Skeletal muscle cell (primary cell): Measurements from ENCODE around the gene PADI2.
A peak's percentile ranks its signal among the peaks of the same experiment; 100 is the strongest.
"Not testable (repeated sequence)": the region's sequence is repeated elsewhere in the genome, so short reads cannot be mapped to it uniquely, and the experiment has no call there.

Experiments
- DNase-seq: peaks from one replicate; pipeline ENCODE4 v3.0.0-alpha.2; 2010; ENCODE audit warnings: low read depth
- H3K4me3 ChIP-seq: 2 replicates; pipeline ENCODE4 v1.5.1; 2011; ENCODE audit warnings: low read depth, mild to moderate bottlenecking, control low read depth, low read length, moderate library complexity

The PADI2 gene

GRCh38 chr1:17066361-17067068 is 52.7 kb downstream of the PADI2 start:
- no peak overlapping the region for H3K4me3 ChIP-seq
- DNase-seq, result no peak

- H3K4me3 ChIP-seq, result no peak overlapping the region
- DNase-seq, result no peak
Observed at GRCh38 chr1:17065666-17066065, 53.6 kb downstream of the PADI2 start.

- not testable (repeated sequence) for DNase-seq, H3K4me3 ChIP-seq
Observed at GRCh38 chr1:17062751-17063150, 56.5 kb downstream of the PADI2 start.

GRCh38 chr1:17061892-17062291 is 57.4 kb downstream of the PADI2 start:
- DNase-seq, result no peak
- H3K4me3 ChIP-seq, result no peak overlapping the region

- no peak for DNase-seq
Observed at GRCh38 chr1:17061486-17061885, 57.8 kb downstream of the PADI2 start.

GRCh38 chr1:17060306-17060749 is 58.9 kb downstream of the PADI2 start:
- peak; percentile 14 for DNase-seq
- no peak overlapping the region for H3K4me3 ChIP-seq

More at GRCh38 chr1:17061486-17061885, 57.8 kb downstream of the PADI2 start:
- H3K4me3 ChIP-seq, result no peak overlapping the region

GRCh38 chr1:17059391-17060305 is 59.6 kb downstream of the PADI2 start:
- H3K4me3 ChIP-seq, result no peak overlapping the region
- peak; percentile 34 for DNase-seq

GRCh38 chr1:17056551-17056950 is 62.7 kb downstream of the PADI2 start:
- H3K4me3 ChIP-seq, result no peak overlapping the region

GRCh38 chr1:17055801-17056200 is 63.5 kb downstream of the PADI2 start:
- no peak for DNase-seq
- H3K4me3 ChIP-seq, result no peak overlapping the region

More at GRCh38 chr1:17056551-17056950, 62.7 kb downstream of the PADI2 start:
- no peak for DNase-seq

- H3K4me3 ChIP-seq, result peak within 1 kb of the TSS; percentile 94
- peak; percentile 92 for DNase-seq
Observed at GRCh38 chr1:17053685-17054410, 65.4 kb downstream of the PADI2 start, which contains the start of gene SDHB. TSS of gene SDHB (minus strand) at chr1:17054032. CDS start at chr1:17054019, 13 bp downstream.

GRCh38 chr1:17053086-17053684 is 66.1 kb downstream of the PADI2 start:
- DNase-seq, result no peak
- H3K4me3 ChIP-seq, result peak overlapping the region; percentile 94

GRCh38 chr1:17052641-17053040 is 66.6 kb downstream of the PADI2 start:
- H3K4me3 ChIP-seq, result peak overlapping the region; percentile 94
- no peak for DNase-seq

GRCh38 chr1:17052038-17052437 is 67.2 kb downstream of the PADI2 start:
- DNase-seq, result no peak
- no peak overlapping the region for H3K4me3 ChIP-seq

GRCh38 chr1:17047924-17048323 is 71.3 kb downstream of the PADI2 start:
- no peak overlapping the region for H3K4me3 ChIP-seq
- DNase-seq, result no peak

- DNase-seq, result no peak
- no peak overlapping the region for H3K4me3 ChIP-seq
Observed at GRCh38 chr1:17046334-17046657, 73.0 kb downstream of the PADI2 start.

GRCh38 chr1:17045634-17046333 is 73.5 kb downstream of the PADI2 start:
- DNase-seq, result peak; percentile 25
- H3K4me3 ChIP-seq, result no peak overlapping the region

GRCh38 chr1:17045150-17045549 is 74.1 kb downstream of the PADI2 start:
- DNase-seq, result no peak
- H3K4me3 ChIP-seq, result no peak overlapping the region

- no peak overlapping the region for H3K4me3 ChIP-seq
- no peak for DNase-seq
Observed at GRCh38 chr1:17043676-17044075, 75.6 kb downstream of the PADI2 start.

GRCh38 chr1:17040135-17040534 is 79.1 kb downstream of the PADI2 start:
- no peak for DNase-seq
- no peak overlapping the region for H3K4me3 ChIP-seq
